GM18868 (cell line): ENCODE results near the gene AOC3.
"Not testable (repeated sequence)": the region's sequence is repeated elsewhere in the genome, so short reads cannot be mapped to it uniquely, and the experiment has no call there.

Source experiments
- ATAC-seq: cut with Tn5 transposase; IDR thresholded peaks from one replicate; pipeline ENCODE4 v1.9.1; 2021; ENCODE audit warnings: mild to moderate bottlenecking, moderate library complexity; ENCODE audit not compliant: unreplicated experiment

The AOC3 gene

DNA sequence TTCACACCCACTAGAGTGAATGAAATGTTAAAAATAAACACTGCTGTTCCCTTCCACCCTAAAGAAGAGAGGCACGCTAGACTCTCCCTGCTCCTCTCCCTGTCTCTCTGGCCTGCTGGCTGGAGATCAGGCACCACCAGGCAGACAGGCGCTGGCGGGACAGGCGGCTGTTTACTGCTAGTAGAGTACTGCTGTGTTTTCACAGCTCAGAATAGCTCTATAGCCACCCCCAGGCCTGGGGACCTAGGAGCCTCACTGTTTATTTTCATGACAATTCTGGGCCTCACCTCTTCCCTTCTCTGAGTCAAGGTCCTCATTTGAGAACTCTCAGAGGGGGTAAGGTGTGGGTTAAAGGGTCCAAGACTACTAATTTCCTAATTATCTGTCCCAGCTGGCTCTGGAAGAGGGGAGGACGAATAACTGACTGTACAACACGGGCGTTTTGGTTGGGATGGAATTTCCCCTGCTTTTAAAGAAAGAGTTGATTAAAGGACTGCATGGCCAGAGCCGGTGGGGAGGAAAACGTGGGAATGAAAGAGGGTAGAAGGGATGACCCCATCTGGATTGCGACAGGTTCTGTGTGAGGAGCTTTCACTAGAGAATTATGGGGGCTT lies 40.6 kb downstream of the AOC3 start:
- ATAC-seq = no peak

DNA sequence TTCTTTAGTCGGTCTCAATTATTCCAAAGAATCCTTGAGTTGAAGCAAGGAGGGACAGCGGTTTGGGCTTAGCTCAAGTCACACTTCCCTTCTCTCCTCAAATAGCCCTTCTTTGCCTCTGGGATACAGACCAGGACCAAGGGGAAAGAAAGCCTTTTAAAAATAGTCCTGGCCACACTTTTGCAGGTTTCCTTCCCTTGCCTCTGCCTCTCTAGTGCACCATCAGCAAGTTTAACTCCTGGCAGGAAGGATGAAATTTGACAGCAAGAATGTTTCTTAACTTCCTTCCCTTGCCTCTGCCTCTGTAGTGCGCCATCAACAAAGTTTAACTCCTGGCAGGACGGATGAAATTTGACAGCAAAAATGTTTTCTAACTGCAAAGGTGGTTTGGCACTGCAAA lies 42.4 kb downstream of the AOC3 start:
- ATAC-seq = no peak

DNA sequence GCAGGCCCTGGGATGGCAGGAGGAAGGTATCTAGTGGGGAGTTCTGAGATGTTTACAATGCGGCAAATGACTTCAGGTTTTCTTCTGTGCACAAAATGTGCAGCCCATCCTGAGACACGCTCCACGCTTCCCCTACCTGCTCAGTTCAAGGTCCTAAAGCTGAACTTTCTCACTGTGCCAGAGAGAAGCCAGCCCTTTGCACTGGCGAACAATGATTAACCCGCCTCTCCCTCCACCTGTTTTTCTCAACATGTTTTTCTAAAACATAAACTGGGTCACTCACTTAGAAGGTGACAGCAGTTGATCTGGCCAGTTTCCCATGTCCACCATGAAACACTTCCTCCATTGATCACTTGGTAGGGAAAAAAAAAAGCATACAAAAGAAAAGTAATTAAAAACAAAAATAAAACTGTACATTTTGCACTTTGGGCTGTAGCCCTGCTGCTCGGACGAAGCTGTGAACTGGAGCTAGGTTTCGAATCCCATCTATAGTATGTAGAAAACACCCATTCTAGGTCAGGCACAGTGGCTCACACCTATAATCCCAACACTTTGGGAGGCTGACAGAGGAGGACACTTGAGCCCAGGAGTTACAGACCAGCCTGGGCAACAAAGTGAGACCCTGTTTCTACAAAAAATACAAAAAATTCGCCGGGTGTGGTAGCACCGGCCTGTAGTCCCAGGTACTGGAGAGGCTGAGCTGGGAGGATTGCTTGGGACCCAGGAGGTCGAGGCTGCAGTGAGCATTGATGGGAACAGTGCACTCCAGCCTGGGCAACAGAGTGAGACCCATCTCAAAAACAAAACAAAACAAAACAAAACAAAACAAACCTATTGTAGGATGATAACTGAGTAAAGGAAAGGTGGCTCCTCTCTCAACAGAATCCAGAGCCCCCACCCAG lies 43.5 kb downstream of the AOC3 start:
- no peak for ATAC-seq

DNA sequence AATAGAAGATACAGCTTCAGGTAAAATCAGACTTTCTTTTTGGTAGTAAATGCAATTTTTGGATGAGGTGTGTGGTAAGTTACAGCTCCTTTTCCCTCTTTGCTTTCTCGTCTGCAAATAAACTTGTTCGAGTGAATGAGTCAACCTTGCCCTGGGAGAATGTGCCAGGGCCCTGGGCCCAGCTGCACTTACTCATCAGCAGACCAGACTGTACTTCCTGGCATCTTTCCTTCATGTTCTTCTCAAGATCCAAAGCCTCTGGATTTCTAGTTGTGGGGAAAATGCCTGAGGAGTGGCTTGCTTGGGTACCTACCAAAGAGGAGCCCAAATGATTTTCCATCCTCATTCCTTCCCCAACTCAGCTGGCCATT lies 44.2 kb downstream of the AOC3 start:
- ATAC-seq = no peak

DNA sequence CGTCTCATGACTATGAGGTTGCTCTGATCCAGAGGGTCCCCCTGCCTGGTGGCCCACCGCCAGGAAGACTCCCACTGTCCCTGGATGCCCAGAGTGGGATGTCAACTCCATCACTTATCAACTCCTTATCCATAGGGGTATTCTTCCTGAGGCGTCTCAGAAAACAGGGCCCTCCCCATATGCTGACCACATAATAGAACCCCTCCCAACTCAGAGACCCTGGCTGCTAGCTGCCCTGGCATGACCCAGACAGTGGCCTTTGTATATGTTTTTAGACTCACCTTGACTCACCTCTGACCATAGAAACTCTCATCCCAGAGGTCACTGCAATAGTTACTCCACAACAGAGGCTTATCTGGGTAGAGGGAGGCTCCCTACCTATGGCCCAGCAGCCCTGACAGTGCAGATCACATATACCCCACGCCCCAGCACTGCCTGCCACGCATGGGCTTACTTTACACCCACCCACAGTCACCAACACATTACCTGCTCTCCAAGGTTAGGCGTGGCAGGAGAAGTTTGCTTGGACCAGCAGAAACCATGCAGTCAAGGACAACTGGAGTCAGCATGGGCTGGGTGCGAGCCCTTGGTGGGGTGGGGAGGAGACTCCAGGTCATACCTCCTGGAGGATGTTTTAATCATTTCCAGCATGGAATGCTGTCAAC lies 47.3 kb downstream of the AOC3 start:
- no peak for ATAC-seq

DNA sequence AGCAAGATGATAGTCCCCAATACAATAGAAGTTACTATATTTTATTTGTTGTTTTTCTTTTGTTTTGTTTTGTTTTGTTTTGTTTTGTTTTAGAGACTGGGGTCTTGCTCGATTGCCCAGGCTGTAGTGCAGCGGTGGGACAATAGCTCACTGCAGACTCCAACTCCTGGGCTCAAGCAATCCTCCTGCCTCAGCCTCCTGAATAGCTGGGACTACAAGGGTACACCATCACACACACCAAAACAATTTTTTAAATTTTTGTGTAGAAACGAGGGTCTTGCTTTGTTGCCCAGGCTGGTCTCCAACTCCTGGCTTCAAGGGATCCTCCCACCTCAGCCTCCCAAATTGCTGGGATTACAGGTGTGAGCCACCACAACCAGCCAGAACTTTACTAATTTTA lies 49.0 kb downstream of the AOC3 start:
- not testable (repeated sequence) for ATAC-seq

DNA sequence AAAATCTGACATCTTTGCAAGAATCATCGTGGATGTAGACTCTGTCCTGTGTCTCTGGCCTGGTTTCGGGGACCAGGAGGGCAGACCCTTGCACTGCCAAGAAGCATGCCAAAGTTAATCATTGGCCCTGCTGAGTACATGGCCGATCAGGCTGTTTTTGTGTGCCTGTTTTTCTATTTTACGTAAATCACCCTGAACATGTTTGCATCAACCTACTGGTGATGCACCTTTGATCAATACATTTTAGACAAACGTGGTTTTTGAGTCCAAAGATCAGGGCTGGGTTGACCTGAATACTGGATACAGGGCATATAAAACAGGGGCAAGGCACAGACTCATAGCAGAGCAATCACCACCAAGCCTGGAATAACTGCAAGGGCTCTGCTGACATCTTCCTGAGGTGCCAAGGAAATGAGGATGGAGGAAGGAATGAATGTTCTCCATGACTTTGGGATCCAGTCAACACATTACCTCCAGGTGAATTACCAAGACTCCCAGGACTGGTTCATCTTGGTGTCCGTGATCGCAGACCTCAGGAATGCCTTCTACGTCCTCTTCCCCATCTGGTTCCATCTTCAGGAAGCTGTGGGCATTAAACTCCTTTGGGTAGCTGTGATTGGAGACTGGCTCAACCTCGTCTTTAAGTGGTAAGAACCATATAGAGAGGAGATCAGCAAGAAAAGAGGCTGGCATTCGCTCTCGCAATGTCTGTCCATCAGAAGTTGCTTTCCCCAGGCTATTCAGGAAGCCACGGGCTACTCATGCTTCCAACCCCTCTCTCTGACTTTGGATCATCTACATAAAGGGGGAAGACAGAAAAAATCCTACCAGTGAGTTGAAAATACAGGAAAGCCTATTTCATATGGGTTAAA lies 49.7 kb downstream of the AOC3 start, which contains the start of gene G6PC1:
Gene G6PC1 (plus strand): TSS at position 340 of the 872 bp plus-strand sequence. CDS start 78 bp downstream, at position 418.
- ATAC-seq = no peak

DNA sequence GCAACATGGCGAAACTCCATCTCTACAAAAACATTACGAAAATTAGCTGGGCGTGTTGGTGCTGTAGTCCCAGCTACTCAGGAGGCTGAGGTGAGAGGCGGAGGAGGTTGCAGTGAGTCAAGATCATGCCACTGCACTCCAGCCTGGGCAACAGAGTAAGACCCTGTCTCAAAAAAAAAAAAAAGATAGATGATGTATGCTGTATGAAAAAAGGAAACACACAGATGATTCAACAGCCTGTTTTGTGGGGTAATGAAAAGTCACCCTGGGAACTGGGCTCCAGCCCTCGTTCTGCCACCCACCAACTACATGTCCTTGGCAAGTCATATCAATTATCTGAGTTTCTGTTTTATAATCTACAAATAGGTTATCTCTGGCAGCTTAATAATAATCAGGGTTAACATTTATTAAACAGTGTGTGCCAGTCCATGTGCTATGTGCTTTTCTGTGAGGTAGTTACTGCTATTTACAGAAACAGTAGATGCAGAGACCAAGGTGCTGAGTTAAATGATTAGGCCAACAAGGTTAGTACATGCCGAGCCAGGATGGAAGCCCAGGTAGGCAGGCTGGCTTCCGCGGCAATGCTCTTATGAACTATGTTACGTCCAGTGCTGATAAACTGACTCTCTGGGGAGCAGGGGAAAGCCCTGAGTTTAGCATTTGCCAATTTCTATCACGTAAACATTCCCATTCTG lies 50.7 kb downstream of the AOC3 start:
- ATAC-seq = no peak

DNA sequence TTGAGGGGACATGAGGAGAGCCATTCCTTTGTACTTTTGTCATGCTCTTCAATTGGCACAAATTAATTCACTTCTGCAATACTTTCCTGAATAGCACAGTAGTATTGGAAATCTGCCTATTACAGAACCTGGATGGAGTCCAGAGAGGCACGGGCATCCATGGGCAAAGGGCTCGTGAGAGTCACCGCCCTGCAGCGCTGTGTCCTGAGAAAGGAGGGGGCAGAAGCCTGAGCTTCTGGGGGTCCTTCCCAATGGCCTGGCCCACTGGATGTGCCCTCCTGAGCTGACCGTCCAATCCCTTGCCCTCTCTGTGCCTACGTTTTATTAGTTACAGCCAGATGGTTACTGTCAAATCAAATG lies 53.1 kb downstream of the AOC3 start:
- ATAC-seq = no peak

DNA sequence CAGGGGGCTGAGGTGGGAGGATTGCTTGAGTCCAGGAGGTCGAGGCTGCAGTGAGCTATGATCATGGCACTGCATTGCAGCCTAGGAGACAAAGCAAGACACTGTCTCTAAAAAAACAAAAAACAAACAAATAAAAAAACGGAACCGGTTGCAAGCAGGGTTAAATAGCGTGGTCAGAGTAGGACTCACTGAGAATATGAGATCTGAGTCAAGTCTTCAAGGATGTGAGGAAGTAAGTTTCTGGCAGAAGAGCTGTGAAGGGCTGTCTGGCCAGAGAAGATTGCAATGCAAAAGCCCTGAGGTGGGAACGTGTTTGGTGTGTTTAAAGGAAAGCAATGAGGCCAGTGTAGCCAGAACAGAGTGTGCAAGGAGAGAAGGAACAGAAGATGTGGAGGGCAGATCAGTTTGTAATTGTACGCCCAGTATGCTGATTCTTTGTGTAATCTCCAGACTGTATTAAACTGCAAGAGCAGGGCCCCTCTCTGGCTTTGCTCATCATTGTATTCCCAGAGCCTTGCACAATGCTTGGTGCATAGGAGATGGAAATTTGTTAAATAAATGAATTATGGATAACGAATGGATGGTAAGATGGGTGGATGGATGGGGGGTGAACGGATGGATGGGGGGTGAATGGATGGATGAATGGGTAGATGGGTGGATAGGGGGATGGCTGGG lies 55.9 kb downstream of the AOC3 start:
- ATAC-seq = no peak
